Esophagus squamous epithelium (tissue), 5 donors: ENCODE results near the gene PDZK1IP1. TPM values are rescaled to one million over a fixed set of nuclear protein-coding genes. Genes with fewer than 3 reads are reported as not detected.
"Not testable (repeated sequence)": the region's sequence is repeated elsewhere in the genome, so short reads cannot be mapped to it uniquely, and the experiment has no call there.

ENCODE experiments used
- DNase-seq: peaks from one replicate; lab custom pipeline; 2025; lab: John Stamatoyannopoulos, UW
- H3K27ac ChIP-seq, 4 donors: fragments of 200-600 bp; sonication (generic); one replicate each; pipeline ENCODE4 v1.5.1; 2016 to 2019; ENCODE audit warnings: mild to moderate bottlenecking in 1 of 4
- H3K27me3 ChIP-seq, 4 donors: fragments of 200-600 bp; sonication (generic); 1 replicate in 3 of 4; 2 replicates in 1 of 4; pipeline versions ENCODE4 v1.5.1 to v1.6.0; 2017 to 2021; ENCODE audit warnings: antibody characterized with exemption in 1 of 4
- H3K36me3 ChIP-seq, 3 donors: fragments of 200-600 bp; sonication (generic); one replicate each; pipeline ENCODE4 v1.5.1; 2016 to 2019
- H3K4me1 ChIP-seq, 3 donors: fragments of 200-600 bp; sonication (generic); one replicate each; pipeline ENCODE4 v1.5.1; 2017 to 2019
- H3K4me3 ChIP-seq, 4 donors: fragments of 200-600 bp; sonication (generic); 1 replicate in 3 of 4; 2 replicates in 1 of 4; pipeline ENCODE4 v1.5.1; 2016 to 2019; ENCODE audit warnings: mild to moderate bottlenecking in 2 of 4, moderate library complexity in 1 of 4
- H3K9me3 ChIP-seq, 3 donors: fragments of 200-600 bp; sonication (generic); one replicate each; pipeline ENCODE4 v1.5.1; 2016 to 2019
- CTCF ChIP-seq, 6 experiments: fragments of 450-650 bp in 4 of 6; fragments of 200-600 bp in 2 of 6; sonication (generic) in 2 of 6; IDR thresholded peaks; one replicate each; pipeline ENCODE4 v1.5.1; 2016 to 2019; ENCODE audit warnings: antibody characterized with exemption in 6 of 6, mild to moderate bottlenecking in 4 of 6, moderate library complexity in 4 of 6
- POLR2A ChIP-seq, 4 donors: fragments of 450-650 bp; IDR thresholded peaks; one replicate each; pipeline ENCODE4 v1.6.1; 2017; ENCODE audit warnings: antibody characterized with exemption in 4 of 4, mild to moderate bottlenecking in 4 of 4, moderate library complexity in 3 of 4
- WGBS, 2 donors: methylation state at CpG; one replicate each; pipeline ENCODE4 v1.1.5; 2018; 5-methylcytosine and 5-hydroxymethylcytosine counted together
- intact Hi-C: fragments of 100-400 bp; cut with DNase I; formaldehyde crosslinking; loops from one replicate; pipeline ENCODE4 v1.15.0; 2022
- total RNA-seq, 4 donors: library from RNA; depleted of rRNA; stranded (reverse); fragments of >200 nt; gene quantifications; one replicate each; pipeline ENCODE4 v1.1.0, GENCODE V29; 2016
- donor health status: DM: yes; HTN: yes; CAD: no.

PDZK1IP1 gene
- total RNA-seq, 4 donors from 2014 or later: 9.7 to 429 (median 312) TPM

DNA sequence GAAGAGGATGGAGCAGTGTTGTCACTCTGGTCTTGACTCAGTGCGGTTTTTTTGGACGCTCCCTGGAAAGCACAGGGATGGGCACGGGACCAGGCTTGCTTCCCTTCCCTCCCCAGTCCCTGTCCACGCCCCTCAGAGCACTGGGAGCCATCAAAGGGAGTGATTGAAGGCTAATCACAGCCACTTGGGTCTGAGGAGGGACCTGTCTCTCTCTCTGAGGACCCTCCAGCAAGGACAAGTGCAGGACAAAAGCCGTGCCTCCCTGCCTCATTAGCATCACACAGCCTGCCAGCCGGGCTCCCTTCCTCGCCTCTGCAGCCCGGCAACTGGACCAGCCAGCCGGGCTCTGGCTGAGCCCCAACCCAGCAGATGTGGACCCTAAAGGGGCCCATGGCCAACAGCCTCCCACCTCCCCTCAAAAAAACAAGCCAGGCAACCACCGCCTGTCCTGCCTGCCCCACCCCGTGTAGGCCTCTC lies 18.6 kb upstream of the PDZK1IP1 start:
- H3K27me3 ChIP-seq: peaks cover 0 to 58% (median 0%) of the 10 kb centered on the region in 4 donors
- no peak for TF ChIP-seq CTCF (IDR thresholded peaks at IDR 0.05)
- no peak for TF ChIP-seq POLR2A (IDR thresholded peaks at IDR 0.05)
- DNase-seq: no peak

GRCh38 chr1:47207803-47208373 lies 18.1 kb upstream of the PDZK1IP1 start:
- Histone ChIP-seq H3K4me1 (peaks cover 0 to 9% (median 4%) of the 10 kb centered on the region in 3 donors), H3K36me3 (no peaks in the 10 kb centered on the region), H3K4me3 (no peak overlapping the region), H3K27me3 (peaks cover 0 to 63% (median 0%) of the 10 kb centered on the region in 4 donors), H3K9me3 (no peaks in the 10 kb centered on the region), H3K27ac (no peak overlapping the region)
- intact Hi-C loops: no loop called here
- no peak for DNase-seq
- no peak for TF ChIP-seq CTCF (IDR thresholded peaks at IDR 0.05)
- no peak for TF ChIP-seq POLR2A (IDR thresholded peaks at IDR 0.05)
- 54% methylated on average over 6 to 7 of the region's 8 CpGs for WGBS, 2 donors

More for the DNA sequence above, 18.6 kb upstream of the PDZK1IP1 start:
- H3K4me1 ChIP-seq: peaks cover 0 to 9% (median 4%) of the 10 kb centered on the region in 3 donors
- WGBS, 2 donors: 14 to 23% methylated on average over 1 to 3 of the region's 11 CpGs
- H3K4me3 ChIP-seq: no peak overlapping the region
- intact Hi-C loops: no loop called here
- no peaks in the 10 kb centered on the region for H3K36me3 ChIP-seq
- H3K9me3 ChIP-seq: no peaks in the 10 kb centered on the region
- H3K27ac ChIP-seq: no peak overlapping the region

- no peaks in the 10 kb centered on the region for H3K36me3 ChIP-seq
- no peak overlapping the region for H3K27ac ChIP-seq
- H3K4me1 ChIP-seq: no peaks in the 10 kb centered on the region
- WGBS, 2 donors: 65 to 67% methylated on average over 2 to 3 of the region's 5 CpGs
- no peaks in the 10 kb centered on the region for H3K9me3 ChIP-seq
- no peak overlapping the region for H3K4me3 ChIP-seq
- no peak for DNase-seq
- peaks cover 0 to 75% (median 0%) of the 10 kb centered on the region in 4 donors for H3K27me3 ChIP-seq
- intact Hi-C loops: no loop called here
- TF ChIP-seq POLR2A (IDR thresholded peaks at IDR 0.05) (no peak), CTCF (IDR thresholded peaks at IDR 0.05) (no peak)
Observed at GRCh38 chr1:47205918-47206317, 16.1 kb upstream of the PDZK1IP1 start.

GRCh38 chr1:47203504-47203903 lies 13.7 kb upstream of the PDZK1IP1 start:
- H3K9me3 ChIP-seq, DNase-seq, H3K4me3 ChIP-seq, H3K27ac ChIP-seq, H3K36me3 ChIP-seq, H3K4me1 ChIP-seq, intact Hi-C loops: not testable (repeated sequence)
- peaks cover 0 to 77% (median 0%) of the 10 kb centered on the region in 4 donors for H3K27me3 ChIP-seq
- WGBS, 2 donors: 44 to 47% methylated on average over 2 of the region's 2 CpGs

GRCh38 chr1:47201179-47201578 lies 11.3 kb upstream of the PDZK1IP1 start:
- Histone ChIP-seq H3K9me3 (no peaks in the 10 kb centered on the region), H3K27ac (no peak overlapping the region), H3K4me1 (no peaks in the 10 kb centered on the region), H3K27me3 (peaks cover 0 to 78% (median 0%) of the 10 kb centered on the region in 4 donors), H3K36me3 (no peaks in the 10 kb centered on the region), H3K4me3 (no peak overlapping the region)
- DNase-seq: no peak
- TF ChIP-seq CTCF (IDR thresholded peaks at IDR 0.05) (no peak), POLR2A (IDR thresholded peaks at IDR 0.05) (no peak)
- WGBS, 2 donors: 22 to 31% methylated on average over 3 to 4 of the region's 4 CpGs
- intact Hi-C loops: no loop called here
